Hematopoietic multipotent progenitor cell treated with erythropoietin and hydrocortisone succinate and interleukin-3 and kit ligand, for 4 days (in vitro differentiated cells): ENCODE results near the gene ASB3.
"Not testable (repeated sequence)": the region's sequence is repeated elsewhere in the genome, so short reads cannot be mapped to it uniquely, and the experiment has no call there.

Source experiments
- DNase-seq: peaks from one replicate; pipeline ENCODE4 v3.0.0-alpha.2; 2015

ASB3 gene

DNA sequence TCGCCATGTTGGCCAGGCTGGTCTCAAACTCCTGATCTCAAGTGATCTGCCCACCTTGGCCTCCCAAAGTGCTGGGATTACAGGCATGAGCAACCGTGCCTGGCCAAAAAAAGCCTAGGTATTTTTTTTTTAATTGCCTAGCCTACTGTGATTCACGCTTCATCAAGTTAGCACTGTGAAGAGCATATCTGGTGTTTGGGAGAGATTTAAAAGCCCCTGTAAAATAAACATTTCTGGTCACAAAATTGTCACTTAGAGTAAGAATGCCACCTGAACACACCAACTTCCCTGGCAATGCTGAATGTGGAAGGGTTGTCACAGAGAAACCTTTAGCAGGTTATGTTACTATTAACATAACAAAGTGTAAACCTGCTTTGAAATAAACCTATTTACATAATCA lies 58.8 kb downstream of the ASB3 start:
- no peak for DNase-seq

DNA sequence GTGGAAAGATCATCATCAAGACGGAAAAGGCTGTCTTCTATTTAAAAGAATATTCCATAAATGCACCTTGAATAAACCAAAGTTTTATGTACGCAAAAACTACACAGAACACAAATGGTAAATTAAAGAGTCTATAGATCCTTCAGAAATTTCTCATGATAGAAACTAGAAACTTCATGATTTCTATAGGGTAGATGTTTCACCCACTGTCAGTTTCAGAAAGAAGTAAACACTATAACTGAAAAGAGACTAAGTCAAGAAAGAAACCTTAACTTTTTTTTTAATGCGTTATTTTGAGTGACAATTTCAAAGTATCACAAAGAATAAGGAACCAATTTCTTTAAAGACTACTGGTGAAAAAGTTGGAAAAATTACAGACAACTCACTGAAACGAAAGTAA lies 61.1 kb downstream of the ASB3 start:
- no peak for DNase-seq

GRCh38 chr2:53724536-53724935 lies 62.2 kb downstream of the ASB3 start:
- peak; percentile 63 for DNase-seq

DNA sequence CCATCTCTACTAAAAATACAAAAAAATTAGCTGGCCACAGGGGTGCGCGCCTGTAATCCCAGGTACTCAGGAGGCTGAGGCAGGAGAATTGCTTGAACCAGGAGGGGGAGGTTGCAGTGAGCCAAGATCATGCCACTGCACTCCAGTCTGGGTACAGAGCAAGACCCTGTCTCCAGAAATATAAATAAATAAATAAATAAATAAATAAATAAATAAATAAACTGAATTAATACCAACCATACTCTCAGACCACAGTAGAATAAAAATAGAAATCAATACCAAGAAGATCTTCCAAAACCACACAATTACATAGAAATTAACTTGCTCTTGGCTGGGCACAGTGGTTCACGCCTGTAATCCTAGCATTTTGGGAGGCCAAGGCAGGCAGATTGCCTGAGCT lies 65.8 kb downstream of the ASB3 start:
- DNase-seq: not testable (repeated sequence)

GRCh38 chr2:53715568-53715967 lies 71.2 kb downstream of the ASB3 start:
- DNase-seq: peak; percentile 45

GRCh38 chr2:53711271-53711780 lies 75.4 kb downstream of the ASB3 start:
- no peak for DNase-seq

GRCh38 chr2:53708988-53709387 lies 77.8 kb downstream of the ASB3 start:
- peak; percentile 9 for DNase-seq

GRCh38 chr2:53701221-53701620 lies 85.5 kb downstream of the ASB3 start:
- peak; percentile 44 for DNase-seq

- DNase-seq: no peak
Measured at GRCh38 chr2:53697686-53698085, 89.1 kb downstream of the ASB3 start.

DNA sequence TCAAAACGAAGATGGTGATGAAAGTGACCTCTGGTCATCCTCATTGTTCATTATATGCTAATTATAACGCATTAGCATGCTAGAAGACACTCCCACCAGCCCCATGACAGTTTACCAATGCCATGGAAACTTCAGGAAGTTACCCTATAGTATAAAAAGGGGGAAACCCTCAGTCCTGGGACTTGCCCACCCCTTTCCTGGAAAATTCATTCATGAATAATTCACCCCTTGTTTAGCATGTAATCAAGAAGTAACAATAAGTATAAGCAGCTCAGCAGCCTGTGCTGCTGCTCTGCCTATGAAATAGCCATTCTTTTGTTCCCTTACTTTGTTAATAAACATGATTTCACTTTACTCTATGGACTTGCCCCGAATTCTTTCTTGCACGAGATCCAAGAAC lies 89.7 kb downstream of the ASB3 start:
- no peak for DNase-seq

DNA sequence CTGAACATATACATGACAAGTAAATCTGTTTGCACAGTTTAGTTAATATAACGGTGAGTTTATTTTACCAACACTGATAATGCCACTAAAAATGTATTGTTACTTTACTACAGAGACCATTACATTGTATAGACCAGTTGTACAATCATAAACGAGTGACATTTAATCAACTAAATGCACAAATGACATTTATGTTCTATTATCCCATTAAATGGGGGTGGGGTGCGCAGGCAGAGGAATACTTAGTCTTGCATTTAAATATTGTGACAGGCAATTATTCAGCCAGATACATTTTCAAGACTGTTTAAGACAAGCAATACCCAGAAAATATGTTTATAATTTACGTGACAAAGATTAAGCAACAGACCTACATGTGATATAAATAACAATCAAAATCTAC lies 91.2 kb downstream of the ASB3 start:
- no peak for DNase-seq

DNA sequence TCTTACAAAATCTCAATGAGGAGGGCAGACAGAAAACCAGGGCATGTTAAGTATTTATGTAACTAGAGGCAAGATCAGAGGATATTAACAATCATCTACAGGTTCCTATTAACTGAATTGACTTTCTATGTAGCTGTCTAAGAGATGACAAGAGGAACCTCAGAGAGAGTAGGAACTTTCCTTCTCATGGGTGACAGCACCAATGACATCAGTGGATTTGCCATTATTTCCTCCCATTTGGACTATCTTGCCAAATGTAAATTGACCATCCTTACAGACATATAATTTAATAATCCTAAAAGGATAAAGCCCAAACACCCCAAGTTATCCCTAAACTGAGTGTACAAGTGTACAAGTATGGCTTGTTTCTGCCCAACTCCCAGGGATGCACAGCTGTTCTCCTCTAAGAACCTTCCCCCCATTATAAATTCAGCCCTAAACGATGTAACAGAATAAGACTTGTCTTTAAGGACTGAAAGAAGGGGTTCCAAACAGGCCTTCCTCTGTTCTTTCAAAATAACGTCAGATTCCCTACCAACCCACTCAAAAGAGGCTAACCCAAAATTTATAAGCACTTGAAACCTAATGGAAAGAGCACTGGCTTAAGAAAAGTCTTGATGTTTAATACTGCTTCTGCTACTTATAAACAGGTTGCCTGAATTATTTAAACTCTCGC lies 92.5 kb downstream of the ASB3 start:
- no peak for DNase-seq

DNA sequence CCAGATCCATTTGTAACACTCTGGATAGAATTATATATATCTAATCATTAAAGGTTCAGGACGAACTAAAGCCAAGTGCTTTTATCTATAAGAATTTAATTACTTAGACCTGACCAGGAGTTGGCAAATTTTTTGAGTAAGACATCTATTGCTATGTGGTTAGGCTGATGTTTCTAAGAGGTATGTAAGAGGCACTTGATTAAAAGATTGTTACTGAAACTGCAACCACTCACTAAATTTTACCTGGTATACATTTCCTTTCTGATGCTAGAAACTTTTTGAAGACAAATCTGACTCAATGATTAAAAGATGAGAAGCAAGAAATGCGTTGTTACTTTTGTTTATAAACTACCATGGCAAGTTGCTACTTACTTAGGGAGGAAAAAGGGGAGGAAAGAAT lies 95.9 kb downstream of the ASB3 start:
- no peak for DNase-seq

DNA sequence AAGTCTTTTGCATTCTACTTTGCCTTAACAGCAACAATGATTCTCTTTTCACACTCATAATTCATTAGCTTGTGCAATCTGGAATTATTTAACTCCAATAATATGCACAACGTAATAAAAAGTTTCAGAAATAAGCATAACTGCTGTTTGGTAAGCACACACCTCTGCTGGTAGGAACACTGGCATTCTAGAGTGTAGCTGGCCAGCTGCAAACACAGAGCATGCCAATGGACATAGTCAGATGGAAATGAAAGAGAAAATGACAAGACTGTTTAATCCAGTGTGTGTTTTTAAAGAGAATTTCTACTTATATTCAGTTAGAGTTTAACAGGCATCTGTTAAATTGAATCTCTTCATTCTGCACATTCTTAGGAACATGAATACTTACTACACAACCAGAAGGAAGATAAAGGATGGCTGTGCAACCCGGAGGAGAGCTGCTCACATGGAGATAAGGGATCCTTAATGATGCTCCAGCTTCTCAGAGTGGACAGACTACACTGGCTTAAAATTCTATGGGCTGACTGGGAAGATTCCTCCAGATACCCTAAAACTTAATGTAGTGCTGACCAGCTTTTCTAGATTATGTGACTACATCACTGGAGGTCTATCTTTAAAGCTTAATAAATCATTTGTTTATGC lies 113.8 kb downstream of the ASB3 start:
- no peak for DNase-seq

DNA sequence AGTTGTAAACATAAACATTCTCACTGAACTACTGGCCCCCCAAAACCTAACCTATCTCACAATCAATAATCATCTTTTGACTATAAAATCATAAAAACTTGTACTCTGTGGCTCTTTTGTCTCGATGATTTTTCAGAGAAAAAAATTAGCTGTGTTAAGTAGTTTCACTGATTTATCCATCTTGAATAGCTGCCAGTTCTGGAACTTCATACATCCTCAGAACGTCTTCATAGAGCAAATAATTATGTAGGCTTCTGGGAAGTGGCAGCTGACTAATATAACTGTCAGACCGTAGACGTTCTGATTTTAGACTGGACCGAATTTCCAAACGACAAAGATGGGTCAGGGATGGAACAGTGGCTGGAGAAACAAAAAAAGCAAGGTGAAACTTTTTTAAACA lies 116.4 kb downstream of the ASB3 start:
- no peak for DNase-seq

DNA sequence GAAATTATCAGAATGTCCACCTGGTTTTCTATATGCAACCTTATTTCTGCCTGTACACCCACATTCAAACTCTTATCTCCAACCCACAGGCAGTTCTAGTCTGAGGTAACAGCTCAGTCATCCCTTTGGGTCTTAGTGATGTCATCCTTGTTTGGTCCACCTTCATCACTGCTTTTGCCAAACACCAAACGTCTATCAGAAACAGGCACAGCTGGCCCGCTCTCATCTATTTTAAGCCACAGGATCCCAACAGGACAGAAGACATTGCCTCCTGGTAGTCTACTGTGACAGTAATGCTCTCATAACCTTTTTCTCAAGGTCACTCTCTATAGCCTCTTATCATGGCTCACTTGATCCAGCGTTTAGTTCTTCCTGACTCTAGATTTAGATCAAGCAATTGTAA lies 118.1 kb downstream of the ASB3 start:
- peak; percentile 78 for DNase-seq

- DNase-seq: not testable (repeated sequence)
Measured at GRCh38 chr2:53667130-53667529, 119.6 kb downstream of the ASB3 start.

DNA sequence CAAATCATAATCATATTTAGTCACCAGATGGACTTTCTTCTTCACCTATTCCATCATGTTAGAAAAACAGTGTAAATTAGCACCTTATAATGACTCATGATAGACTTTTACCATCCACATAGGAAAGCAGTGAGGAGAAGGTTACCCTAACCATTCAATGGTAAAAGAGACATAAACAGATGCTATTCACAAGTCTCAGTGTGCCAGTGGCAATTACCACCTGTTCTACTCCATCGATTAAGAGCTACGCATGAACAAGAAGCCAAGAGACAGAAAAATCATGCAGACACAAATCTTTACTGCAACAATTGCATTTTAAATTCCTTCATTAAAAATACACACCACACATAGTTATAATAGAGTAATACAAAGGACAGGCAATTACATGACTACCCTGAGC lies 125.9 kb downstream of the ASB3 start:
- DNase-seq: no peak

DNA sequence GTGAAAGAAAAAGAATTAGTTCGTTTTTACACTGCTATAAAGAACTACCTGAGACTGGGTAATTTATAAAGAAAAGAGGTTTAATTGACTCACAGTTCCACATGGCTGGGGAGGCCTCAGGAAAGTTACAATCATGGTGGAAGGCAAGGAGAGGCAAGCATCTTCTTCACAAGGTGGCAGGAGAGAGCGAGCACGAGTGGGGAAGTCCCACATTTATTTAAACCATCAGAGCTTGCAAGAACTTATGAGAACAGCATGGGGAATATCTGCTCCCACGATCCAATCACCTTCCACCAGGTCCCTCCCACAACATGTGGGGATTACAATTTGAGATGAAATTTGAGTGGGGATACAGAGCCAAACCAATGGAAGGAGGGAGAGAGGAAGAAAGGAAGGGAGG lies 128.3 kb downstream of the ASB3 start:
- peak; percentile 3 for DNase-seq

DNA sequence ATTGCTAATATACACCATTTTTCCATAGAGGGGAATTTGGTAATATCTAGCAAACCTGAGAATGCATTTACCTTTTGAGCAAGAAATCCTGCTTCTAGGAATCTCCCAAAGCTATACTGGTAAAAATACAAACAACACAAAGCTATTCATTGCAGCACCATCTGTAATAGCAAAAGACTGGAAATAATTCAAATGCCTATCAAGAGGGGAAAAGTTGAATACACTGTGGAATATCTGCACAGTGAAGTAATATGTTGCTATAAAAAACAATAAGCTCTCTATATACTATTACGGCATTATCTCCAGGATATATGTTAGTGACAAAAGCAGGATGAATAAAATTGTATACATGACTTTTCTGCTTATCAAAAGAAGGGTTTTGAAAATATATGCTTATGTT lies 131.5 kb downstream of the ASB3 start:
- no peak for DNase-seq

DNA sequence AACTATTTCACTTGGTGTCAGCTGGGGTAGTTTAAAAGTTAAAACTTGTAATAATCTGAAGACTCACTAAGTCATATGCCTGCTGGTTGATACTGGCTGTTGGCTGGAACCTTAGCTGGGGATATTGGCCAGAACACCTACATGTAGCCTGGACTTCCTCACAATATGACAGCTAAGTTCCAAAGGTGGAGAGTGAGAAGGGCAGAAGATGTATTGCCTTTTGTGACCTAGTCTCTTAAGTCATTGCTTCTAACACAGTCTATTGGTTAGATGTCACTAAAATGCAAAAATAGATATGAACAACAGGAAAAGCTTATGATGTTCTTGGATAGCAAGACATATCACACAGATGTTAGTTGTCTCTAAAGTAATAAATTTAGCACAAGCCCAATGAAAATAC lies 132.4 kb downstream of the ASB3 start:
- DNase-seq: no peak

DNA sequence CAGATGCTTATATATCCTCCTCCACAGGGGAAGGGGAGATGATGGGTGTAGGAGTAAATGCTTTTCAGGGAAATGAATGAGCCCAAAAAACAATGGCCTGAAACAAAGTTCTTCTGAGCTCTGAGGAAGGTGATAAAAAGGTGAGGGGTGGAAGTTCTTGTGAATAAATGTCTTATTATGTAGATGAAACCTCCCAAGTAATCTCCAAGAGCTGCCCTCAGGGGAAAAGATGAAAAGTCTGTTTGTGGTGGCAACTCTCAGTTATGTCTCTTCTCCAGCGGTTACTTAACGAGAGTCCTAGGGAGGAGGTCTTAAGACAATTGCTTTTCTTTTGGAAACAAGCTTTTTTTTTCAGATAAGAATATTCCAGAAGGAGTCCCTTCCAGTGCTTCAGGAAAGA lies 134.6 kb downstream of the ASB3 start:
- no peak for DNase-seq

DNA sequence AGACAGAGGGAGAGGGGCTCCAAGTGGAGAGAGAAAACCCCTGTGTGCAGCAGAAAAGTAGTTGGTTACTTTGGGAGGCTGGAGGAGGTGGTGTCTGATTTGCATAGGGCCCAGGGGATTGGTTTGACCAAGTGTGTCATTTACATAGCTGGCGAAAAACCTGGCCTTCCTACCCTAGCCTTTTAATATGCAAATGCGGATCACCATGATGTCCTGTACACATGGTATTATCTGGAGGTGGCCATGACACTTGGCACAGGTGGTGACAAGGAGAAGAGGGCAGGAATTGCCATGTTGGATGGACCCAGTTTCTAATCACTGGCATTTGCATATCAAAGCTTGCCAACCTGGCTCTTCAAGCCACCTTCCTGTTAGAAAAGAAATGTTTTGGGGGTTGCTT lies 140.0 kb downstream of the ASB3 start:
- DNase-seq: no peak

DNA sequence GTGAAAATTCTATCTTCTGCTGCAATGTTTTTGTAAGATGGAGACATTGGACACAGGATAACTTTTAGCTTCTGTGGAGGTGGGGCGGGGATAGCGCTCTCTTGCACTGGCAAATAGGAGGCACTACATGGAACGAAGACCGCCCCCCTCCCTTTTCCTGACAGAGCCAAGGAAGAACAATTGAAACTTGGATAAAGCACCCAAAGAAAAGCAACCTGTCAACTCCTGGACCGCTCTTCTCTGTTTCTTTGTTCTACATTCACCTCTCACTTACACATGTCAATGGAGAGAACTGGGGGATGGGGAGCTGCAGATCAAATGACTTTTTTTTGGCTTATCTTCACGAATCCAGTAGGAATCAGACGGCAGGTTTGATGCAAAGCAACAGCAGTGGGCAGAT lies 145.5 kb downstream of the ASB3 start:
- no peak for DNase-seq

DNA sequence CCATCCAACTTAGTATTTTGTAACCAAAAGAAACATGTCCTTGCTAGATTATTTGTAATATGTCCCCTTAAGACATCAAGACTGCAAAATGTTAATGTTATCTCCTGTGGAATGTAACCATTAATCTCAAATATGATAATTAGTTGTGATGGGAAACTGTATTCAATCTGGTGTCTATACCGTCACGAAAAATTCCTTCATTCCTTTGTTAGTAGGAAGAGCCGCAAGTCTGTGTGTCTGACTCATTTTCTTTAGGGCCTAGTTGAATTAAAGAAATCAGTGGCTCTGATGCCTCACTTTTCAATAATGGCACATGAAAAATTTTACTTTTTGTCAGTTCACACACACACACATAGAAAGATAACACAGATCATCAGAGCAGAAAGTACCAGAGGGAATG lies 146.3 kb downstream of the ASB3 start:
- no peak for DNase-seq
